HS-27A (cell line): ENCODE results near the gene ZNF263.

Experiments used
- DNase-seq: peaks from one replicate; pipeline ENCODE4 v3.0.0-alpha.2; 2012; ENCODE audit warnings: low read depth, missing footprints

The ZNF263 gene

GRCh38 chr16:3328104-3328503 lies 44.8 kb downstream of the ZNF263 start:
- DNase-seq, result no peak

GRCh38 chr16:3328643-3329042 lies 45.4 kb downstream of the ZNF263 start:
- no peak for DNase-seq
